Pulmonary artery endothelial cell (primary cell): ENCODE measurements around the gene TDRD12. TPM values are rescaled to one million over a fixed set of nuclear protein-coding genes. Genes with fewer than 3 reads are reported as not detected.
A peak's percentile ranks its signal among the peaks of the same experiment; 100 is the strongest.
"Not testable (repeated sequence)": the region's sequence is repeated elsewhere in the genome, so short reads cannot be mapped to it uniquely, and the experiment has no call there.

ENCODE experiments used
- DNase-seq: peaks from one replicate; pipeline ENCODE4 v3.0.0-alpha.2; 2011; ENCODE audit warnings: low read depth, low spot score
- total RNA-seq: library from RNA; depleted of rRNA; stranded (reverse); fragments of >200 nt; gene quantifications from 2 replicates; pipeline ENCODE4 v1.2.3, GENCODE V29; 2014

TDRD12 gene
- total RNA-seq, 1 donor from 2014 or later: 0.40 TPM

DNA sequence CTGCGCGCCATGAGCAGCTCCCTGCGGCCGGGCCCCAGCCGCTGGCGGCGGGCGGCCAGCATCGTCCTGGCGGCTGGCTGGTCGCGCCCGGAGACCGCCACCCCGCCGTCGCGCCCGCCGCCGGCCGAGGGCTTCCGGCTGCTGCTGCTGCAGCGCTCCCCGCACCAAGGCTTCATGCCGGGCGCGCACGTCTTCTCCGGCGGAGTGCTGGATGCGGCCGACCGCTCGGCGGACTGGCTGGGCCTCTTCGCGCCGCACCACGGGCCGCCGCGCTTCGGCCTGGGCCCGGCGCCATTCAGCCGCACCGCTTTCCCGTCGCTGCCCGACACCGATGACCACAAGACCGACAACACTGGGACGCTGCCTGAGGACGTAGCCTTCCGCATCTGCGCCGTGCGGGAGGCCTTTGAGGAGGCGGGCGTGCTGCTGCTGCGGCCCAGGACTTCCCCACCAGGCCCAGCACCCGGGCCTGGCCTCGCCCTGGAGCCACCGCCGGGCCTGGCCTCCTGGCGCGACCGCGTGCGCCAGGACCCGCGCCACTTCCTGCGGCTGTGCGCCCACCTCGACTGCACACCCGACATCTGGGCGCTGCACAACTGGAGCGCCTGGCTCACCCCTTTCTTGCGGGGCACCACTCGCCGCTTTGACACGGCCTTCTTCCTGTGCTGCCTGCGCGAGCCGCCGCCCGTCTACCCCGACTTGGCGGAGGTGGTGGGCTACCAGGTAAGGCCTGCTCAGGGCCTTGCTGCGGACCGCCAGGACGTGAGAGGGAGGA lies 27.4 kb upstream of the TDRD12 start:
- DNase-seq: peak; percentile 51

DNA sequence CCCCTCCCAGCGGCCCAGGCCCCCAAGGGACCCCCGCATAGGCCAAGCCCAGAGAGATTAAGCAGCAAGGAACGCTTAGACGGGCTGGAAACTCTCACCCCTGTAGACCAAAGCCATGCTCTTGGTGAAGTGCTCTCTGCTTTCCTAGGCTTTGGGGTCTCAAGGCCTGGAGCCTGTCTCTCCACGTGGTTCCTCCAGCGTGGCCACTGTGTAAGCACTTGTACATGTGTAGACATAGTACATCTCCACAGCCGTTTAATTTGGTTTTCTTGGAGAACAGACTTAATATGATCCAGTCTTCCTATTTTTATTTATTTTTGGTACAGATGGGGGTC lies 26.9 kb upstream of the TDRD12 start:
- DNase-seq: no peak

DNA sequence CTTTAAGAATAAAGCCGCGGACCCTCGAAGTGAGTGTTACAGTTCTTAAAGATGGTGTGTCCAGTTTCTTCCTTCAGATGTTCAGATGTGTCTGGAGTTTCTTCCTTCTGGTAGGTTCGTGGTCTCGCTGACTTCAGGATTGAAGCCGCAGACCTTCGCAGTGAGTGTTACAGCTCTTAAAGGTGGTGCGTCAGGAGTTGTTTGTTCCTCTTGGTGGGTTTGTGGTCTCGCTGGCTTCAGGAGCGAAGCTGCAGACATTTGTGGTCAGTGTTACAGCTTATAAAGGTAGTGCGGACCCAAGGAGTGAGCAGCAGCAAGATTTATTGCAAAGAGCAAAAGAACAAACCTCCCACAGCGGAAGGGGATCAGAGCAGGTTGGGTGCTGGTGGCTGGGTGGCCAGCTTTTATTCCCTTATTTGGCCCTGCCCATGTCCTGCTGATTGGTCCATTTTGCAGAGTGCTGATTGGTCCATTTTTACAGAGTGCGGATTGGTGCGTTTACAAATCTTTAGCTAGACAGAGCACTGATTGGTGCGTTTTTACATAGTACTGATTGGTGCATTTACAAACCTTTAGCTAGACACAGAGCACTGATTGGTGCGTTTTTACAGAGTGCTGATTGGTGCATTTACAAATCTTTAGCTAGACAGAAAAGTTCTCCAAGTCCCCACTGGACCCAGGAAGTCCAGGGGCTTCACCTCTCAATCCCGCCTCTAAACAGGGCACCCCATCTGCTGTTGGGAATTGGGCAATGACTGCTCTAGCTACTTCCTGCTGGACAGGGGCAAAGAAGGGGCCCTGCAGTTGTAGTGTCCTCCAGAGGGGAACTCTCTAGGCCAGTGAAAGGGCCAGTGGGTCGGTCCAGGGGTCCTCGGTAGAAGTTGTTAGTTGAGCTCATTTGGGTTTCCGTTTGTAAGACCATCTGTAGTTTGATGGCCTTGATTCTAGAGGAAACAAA lies 26.1 kb upstream of the TDRD12 start:
- DNase-seq: not testable (repeated sequence)

DNA sequence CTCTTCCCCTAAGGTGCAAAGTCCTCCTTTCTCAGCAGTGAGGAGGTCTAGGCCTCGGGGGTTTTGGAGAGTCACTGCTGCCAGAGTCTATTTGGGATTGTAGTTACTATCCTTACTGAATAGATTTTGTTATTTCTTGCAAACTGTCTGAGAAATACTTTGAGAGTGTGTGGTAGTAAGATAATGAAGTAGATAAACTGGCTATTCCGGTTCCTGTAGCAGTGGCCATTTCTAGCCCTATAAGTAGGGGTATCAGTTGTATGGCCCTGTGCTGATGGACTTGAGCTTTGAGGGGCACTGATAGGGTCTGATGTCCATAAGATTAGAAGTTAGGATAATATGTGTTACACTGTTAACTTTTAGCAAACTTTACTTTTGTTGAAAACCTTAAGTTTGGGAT lies 25.3 kb upstream of the TDRD12 start:
- not testable (repeated sequence) for DNase-seq

DNA sequence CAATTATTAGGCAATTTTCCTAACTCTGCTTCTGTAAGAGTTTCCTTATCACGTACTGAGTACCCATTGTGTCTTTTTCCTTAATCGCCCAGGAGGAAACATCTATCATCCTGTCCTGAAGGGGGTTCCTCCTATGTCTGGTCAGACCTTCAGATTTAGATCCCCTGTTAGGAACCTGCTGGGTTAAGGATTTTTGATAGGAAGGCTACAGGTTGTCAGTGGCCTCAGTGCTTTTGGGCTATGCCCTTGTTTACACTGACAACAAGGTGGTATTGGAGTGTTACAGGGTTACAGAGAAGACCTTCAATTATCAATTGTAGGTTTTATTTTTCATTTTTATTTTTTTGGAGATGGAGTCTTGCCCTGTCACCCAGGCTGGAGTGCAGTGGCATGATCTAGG lies 24.7 kb upstream of the TDRD12 start:
- DNase-seq: not testable (repeated sequence)

DNA sequence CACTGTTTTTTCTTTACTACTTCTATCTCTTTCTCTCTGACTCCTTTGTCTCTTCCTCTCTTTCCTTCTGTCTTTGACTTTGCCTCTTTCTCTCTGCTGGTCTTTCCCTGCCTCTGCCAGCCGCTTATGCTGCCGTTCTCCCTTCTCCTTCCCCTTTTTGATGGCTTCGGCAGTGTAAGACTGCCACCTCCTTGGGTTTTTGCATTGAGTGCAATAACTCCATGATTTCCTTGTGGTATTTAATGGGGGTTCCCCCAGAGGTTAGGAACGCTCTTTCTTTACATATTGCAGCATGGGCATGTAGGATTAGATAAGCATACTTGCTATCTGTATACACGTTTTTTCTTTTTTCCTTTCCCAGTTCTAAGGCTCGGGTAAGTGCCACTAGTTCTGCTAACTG lies 24.1 kb upstream of the TDRD12 start:
- not testable (repeated sequence) for DNase-seq

DNA sequence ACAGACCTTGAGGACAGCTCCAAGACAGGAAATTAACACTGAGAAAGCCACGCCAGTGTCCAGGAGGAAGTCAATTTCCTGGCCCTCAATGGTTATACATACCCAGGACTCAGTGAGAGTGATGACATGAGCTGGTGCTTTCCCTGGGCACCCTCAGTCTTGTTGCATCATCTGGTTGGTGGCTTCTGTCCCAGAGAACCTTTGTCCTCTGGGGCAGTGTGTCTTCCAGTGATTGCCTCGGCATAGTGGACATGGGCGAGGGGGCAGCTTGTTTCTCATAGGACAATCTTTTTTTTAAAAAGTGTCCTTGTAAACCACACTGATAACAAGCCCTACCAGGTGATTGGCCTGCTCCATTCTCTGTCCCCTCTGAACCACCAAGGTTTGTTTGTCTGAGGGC lies 22.8 kb upstream of the TDRD12 start:
- not testable (repeated sequence) for DNase-seq

DNA sequence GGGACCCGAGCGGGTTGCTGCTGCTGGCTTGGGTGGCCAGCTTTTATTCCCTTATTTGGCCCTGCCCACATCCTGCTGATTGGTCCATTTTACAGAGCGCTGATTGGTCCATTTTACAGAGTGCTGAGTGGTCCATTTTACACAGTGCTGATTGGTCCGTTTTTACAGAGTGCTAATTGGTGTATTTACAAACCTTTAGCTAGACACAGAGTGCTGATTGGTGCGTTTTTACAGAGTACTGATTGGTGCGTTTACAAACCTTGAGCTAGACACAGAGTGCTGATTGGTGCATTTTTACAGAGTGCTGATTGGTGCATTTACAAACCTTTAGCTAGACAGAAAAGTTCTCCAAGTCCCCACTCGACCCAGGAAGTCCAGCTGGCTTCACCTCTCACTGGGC lies 19.4 kb upstream of the TDRD12 start:
- DNase-seq: not testable (repeated sequence)

DNA sequence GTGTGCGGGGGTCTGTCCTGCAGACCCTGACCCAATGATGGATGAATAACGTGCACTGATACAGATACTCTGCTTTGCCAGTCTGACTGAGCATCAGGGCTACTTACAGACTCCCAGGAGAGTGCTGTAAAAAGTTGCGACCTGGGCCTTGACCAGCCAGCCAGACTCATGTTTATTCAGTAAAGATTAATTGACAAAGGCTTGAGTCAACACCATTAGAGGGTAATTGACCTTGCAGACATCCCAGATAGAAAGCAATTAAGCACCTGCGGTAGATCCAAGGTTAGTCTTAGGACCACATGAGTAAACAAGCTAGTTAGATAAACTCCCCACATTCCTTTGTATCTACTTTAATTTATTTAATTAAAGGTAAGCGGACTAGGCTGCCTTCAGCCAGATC lies 17.6 kb upstream of the TDRD12 start:
- DNase-seq: no peak

DNA sequence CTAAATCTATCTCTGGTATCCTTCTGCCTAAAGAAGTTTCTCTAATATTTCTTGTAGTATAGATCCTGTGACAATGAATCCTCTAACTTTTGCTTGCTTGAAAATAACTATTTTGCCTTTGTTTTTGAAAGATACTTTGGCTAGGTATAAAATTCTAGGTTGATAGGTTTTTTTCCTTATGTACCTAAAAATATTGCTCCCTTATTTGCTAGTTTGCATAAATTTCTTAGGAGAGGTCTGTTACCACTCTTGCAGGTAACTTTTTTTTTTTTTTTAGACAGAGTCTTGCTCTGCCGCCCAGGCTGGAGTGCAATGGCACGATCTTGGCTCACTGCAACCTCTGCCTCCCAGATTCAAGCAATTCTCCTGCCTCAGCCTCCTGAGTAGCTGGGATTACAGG lies 15.6 kb upstream of the TDRD12 start:
- DNase-seq: not testable (repeated sequence)

DNA sequence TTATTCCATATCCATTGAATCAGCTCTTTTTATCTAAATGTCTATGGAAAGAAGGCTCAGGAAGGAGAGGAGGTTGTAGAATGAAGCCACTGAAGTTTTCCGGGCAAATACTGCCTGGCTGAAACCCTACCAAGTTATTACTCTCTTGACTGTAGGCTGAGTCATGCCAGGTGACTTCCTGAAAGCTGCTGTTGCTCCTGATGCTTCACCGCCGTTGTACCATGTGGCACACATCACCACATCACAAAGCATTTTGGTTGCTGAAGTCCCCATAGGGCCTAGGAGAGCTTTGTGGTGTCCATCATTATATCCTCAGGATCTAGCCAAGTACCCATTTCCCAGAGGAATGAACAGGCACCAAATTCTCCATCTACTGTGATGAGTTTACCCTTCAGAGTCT lies 11.1 kb upstream of the TDRD12 start:
- no peak for DNase-seq

DNA sequence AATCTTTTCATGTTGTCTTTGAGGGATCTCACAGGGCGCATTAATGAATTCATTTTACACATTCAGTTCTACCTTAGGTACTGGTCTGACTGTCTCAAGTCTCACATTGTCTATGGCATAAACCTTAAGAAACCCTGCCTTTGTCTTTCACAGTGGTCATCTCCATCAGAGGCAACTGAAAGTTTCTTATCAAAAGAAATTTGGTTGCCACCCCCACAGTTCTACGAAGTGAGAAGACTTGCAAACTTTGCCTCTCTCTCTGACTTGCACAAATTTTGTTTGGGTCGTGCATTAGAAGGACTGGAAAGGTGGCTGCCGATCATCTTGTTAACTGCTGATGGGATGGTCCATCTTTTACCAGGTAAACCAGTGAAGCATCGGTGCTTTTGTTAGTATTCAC lies 10.5 kb upstream of the TDRD12 start:
- DNase-seq: no peak

DNA sequence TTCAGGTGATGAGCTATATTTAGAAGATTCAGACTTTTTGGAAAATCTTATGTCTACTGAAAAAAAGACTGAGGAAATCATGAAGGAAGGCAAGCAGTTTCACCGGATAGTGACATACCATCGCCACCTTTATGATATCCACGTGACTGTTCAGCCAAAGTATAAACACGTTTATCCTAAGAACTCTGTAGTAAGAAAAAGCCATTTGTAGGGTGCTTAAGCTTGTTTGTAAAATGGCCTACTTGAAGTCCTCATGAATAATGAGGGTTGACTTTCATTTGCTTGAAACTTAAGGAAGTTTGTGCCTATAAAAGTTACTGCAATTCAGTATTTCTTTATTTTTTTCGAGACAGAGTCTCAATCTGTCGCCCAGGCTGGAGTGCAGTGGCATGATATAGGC lies 7.8 kb upstream of the TDRD12 start:
- DNase-seq: no peak

DNA sequence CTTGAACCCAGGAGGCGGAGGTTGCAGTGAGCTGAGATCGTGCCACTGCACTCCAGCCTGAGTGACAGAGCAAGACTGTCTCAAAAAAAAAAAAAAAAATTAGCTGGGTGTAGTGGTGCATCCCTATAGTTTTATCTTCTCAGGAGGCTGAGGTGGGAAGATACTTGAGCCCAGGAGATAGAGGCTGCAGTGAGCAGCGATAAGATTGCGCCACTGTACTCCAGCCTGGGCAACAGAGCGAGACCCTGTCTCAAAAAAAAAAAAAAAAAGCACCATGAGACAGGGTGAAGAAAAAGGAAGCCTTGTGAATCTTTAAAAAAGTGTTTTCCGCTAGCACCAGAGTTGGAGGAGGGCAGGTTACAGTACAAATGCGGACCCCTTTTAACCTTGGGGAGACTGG lies 3.4 kb upstream of the TDRD12 start:
- not testable (repeated sequence) for DNase-seq

DNA sequence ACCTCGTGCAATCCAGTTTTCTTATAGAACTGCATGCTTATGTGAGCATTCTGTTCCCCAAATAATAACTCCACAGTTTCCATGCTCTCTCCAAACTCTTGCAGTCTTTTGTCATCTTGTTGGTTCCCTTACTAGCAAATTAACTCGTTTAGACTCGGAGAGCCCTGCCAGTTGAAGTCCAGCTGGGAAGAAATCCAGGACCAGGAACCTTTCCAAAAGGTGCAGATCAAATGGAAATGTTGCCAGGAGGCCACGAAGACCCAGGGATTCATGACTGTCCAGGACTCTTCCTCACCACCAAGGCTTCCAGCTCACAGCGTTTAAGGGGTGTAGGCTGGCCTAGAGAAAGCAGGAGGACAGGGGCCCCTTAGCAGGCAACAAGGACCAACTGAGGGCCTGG lies 2.1 kb upstream of the TDRD12 start:
- no peak for DNase-seq

DNA sequence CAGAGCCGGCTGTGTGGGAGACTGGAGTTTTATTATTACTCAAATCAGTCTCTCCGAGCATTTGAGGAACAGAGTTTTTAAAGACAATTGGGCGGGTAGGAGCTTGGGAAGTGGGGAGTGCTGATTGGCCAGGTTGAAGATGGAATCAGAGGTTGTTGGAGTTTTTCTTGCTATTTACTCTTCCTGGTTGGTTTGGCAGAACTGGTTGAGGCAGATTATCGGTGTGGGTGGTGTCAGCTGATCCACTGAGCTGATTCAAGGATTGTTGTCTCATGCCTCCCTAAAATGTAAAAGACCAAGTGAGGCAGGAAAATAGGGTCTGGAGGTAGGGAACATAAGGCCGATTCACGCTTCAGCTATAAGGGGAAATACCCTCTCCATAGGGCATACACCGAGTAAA lies 1.3 kb upstream of the TDRD12 start:
- no peak for DNase-seq

DNA sequence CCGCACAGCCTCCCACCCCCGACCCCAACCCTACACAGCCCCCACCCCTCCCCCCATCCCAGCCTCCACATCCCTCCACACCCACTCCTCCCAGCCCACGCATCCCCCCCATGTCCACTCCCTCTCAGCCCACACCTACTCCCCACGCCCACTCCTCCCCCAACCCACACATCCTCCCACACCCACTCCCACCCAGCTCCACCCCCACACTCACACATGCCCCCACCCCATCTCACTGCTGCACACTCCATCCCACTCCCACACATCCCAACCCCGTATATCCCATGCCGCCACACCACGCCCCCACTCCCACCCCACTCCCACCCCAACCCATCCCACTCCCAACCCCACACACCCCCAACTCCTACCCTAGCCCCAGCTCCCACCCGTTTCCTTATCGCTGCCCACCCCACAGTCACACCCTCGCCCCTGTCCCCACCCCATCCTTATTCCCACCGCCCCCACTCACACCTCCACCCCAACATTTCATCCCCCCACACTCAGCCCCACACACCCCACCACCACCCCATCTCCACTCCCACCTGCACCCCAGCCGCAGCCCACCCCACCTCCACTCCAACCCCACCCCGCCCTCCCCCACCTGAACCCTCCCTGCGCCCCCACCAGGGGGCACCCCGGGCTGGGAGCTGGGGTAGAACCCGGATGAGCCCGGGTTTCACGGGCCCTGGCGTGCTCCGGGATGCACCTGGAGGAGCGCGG lies 809 bp downstream of the TDRD12 start:
- no peak for DNase-seq

DNA sequence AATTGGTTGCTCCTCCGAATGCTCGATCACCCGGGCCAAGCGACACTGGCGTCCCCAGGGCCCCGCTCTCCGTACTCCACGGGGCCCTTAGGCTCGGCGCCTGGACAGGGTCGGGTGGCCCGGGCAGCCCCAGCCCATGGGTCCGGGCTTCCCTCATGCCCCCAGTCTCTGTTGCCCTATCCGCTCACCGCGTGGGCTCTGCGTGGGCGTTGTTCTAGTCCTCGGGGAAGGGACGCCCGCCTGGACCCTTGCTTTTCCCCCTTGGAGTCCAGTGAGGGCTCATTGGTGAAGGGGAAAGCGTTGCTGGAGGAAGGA lies 1.3 kb downstream of the TDRD12 start:
- no peak for DNase-seq

DNA sequence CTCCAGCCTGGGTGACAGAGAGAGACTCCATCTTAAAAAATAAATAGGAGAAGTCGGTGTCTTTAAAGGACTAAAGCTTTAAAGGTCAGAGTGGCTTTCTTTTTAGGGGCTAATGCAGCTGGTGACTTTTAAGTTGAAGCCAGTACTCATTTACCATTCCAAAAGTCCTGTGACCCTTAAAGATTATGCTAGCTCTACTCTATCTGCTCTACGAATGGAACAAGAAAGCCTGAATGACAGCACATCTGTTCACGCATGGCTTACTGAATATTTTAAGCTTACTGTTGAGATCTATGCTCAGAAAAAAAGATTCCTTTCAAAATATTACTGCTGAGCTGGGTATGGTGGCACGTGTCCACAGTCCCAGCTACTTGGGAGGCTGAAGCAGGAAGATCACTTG lies 16.4 kb downstream of the TDRD12 start:
- DNase-seq: no peak

DNA sequence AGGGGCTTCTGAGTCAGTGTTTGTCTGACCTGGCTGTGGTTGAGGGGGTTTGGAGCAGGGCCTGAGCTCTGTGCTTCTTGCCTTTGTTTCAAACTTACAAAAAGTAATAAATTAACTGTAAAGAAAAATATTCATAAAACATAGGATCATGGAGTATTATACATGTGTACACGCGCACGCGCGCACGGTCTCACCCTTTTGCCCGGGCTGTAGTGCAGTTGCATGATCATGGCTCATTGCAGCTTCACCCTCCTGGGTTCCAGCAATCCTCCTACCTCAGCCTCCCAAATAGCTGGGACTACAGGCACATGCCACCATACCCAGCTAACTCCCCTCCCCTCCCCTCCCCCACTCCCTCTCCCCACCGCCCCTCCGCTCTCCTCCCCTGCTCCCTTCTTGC lies 23.5 kb downstream of the TDRD12 start:
- no peak for DNase-seq

DNA sequence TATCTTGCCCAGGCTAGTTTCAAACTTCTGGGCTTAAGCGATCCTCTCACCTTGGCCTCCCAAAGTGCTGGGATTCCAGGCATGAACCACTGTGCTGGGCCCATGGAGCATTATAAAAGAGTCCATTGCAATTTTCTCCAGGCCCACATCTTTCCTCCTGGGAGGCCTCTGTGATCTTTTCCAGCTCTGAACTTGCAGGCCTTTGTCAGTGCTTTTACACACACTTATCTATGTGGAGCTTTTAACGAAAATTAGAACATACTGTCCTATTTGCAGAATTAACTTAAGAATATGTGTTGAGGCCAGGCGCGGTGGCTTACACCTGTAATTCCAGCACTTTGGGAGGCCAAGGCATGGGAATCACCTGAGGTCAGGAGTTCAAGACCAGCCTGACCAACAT lies 23.9 kb downstream of the TDRD12 start:
- no peak for DNase-seq
